ENCODE data around the gene ACVR1C. TPM values are rescaled to one million over a fixed set of nuclear protein-coding genes. Genes with fewer than 3 reads are reported as not detected.

ACVR1C gene
- total RNA-seq = 1 to 10 TPM in 1 of 6 donors, under 1 TPM in 4, not detected in 1; under 0.01 to 2.6 (median 0.54) TPM

- peak within 1 kb of the TSS in 3 of 4 donors; percentile 49 to 69 (median 49) for H3K27ac ChIP-seq
- ATAC-seq (ENCODE audit: low FRiP score in 2 of 2) (peak; percentile 88 to 90), DNase-seq (peak; percentile 87 to 93)
- no peaks in the 10 kb centered on the region for H3K36me3 ChIP-seq
- 1 to 3% methylated on average over 16 to 18 of the region's 79 CpGs for WGBS, 2 donors
- H3K4me1 ChIP-seq = peaks cover 10 to 20% (median 14%) of the 10 kb centered on the region in 4 donors
- no peaks in the 10 kb centered on the region for H3K9me3 ChIP-seq
- peaks cover 0 to 6% (median 0%) of the 10 kb centered on the region in 4 donors for H3K27me3 ChIP-seq
- H3K4me3 ChIP-seq = peak within 1 kb of the TSS; percentile 47 to 62 (median 54)
- TF ChIP-seq POLR2A (IDR thresholded peaks at IDR 0.05) (no peak), EP300 (IDR thresholded peaks at IDR 0.05) (no peak), CTCF (IDR thresholded peaks at IDR 0.05) (peak; percentile 24 to 67 (median 42)), POLR2AphosphoS5 (IDR thresholded peaks at IDR 0.05) (no peak)
These were observed at the start of gene ACVR1C for GRCh38 chr2:157628477-157629415. Gene ACVR1C (minus strand): TSS chr2:157628864. CDS start chr2:157628644, 220 bp downstream.

- Histone ChIP-seq H3K36me3 (no peaks in the 10 kb centered on the region), H3K27ac (no peak overlapping the region), H3K4me3 (no peak overlapping the region), H3K4me1 (no peaks in the 10 kb centered on the region), H3K9me3 (no peaks in the 10 kb centered on the region), H3K27me3 (no peaks in the 10 kb centered on the region)
- TF ChIP-seq CTCF (IDR thresholded peaks at IDR 0.05) (no peak), POLR2AphosphoS5 (IDR thresholded peaks at IDR 0.05) (no peak), EP300 (IDR thresholded peaks at IDR 0.05) (no peak), POLR2A (IDR thresholded peaks at IDR 0.05) (no peak)
- DNase-seq = no peak
- no peak for ATAC-seq (ENCODE audit: low FRiP score in 2 of 2)
These were observed 49.3 kb upstream of the ACVR1C start for GRCh38 chr2:157677941-157678340.

- Histone ChIP-seq H3K9me3 (no peaks in the 10 kb centered on the region), H3K4me1 (no peaks in the 10 kb centered on the region), H3K27me3 (no peaks in the 10 kb centered on the region), H3K4me3 (no peak overlapping the region), H3K36me3 (no peaks in the 10 kb centered on the region), H3K27ac (no peak overlapping the region)
- TF ChIP-seq POLR2A (IDR thresholded peaks at IDR 0.05) = no peak
- no peak for ATAC-seq (ENCODE audit: low FRiP score in 2 of 2)
- no peak for DNase-seq
- 88 to 90% methylated on average over 10 of the region's 10 CpGs for WGBS, 2 donors
These were observed 43.5 kb upstream of the ACVR1C start for GRCh38 chr2:157672129-157672528.

- 77 to 97% methylated on average over 1 of the region's 1 CpG for WGBS, 2 donors
- no peak overlapping the region for H3K27ac ChIP-seq
These were observed 33.7 kb upstream of the ACVR1C start for GRCh38 chr2:157662401-157662800.

GRCh38 chr2:157661776-157662175 is 33.1 kb upstream of the ACVR1C start:
- 79 to 86% methylated on average over 4 of the region's 4 CpGs for WGBS, 2 donors
- no peak for DNase-seq

More at GRCh38 chr2:157662401-157662800, 33.7 kb upstream of the ACVR1C start:
- H3K4me3 ChIP-seq = no peak overlapping the region
- no peaks in the 10 kb centered on the region for H3K27me3 ChIP-seq
- no peaks in the 10 kb centered on the region for H3K9me3 ChIP-seq
- no peaks in the 10 kb centered on the region for H3K4me1 ChIP-seq
- DNase-seq = no peak
- TF ChIP-seq EP300 (IDR thresholded peaks at IDR 0.05) (no peak), POLR2A (IDR thresholded peaks at IDR 0.05) (no peak), POLR2AphosphoS5 (IDR thresholded peaks at IDR 0.05) (no peak)
- ATAC-seq (ENCODE audit: low FRiP score in 2 of 2) = no peak
- H3K36me3 ChIP-seq = no peaks in the 10 kb centered on the region

More at GRCh38 chr2:157661776-157662175, 33.1 kb upstream of the ACVR1C start:
- H3K27ac ChIP-seq = no peak overlapping the region
- no peak for ATAC-seq (ENCODE audit: low FRiP score in 2 of 2)
- H3K4me1 ChIP-seq = no peaks in the 10 kb centered on the region
- H3K4me3 ChIP-seq = no peak overlapping the region
- H3K9me3 ChIP-seq = no peaks in the 10 kb centered on the region
- TF ChIP-seq POLR2A (IDR thresholded peaks at IDR 0.05) (no peak), EP300 (IDR thresholded peaks at IDR 0.05) (no peak), POLR2AphosphoS5 (IDR thresholded peaks at IDR 0.05) (no peak), CTCF (IDR thresholded peaks at IDR 0.05) (no peak)
- H3K27me3 ChIP-seq = no peaks in the 10 kb centered on the region
- no peaks in the 10 kb centered on the region for H3K36me3 ChIP-seq
